ENCODE measurements around the gene CCNT1. TPM values are rescaled to one million over a fixed set of nuclear protein-coding genes. Genes with fewer than 3 reads are reported as not detected.

The CCNT1 gene
- total and polyA plus RNA-seq, 2 of the 13 experiments (the other 11 are each of a cell fraction or from before 2014, with no cell fraction given): 18.0 to 28.2 TPM

DNA sequence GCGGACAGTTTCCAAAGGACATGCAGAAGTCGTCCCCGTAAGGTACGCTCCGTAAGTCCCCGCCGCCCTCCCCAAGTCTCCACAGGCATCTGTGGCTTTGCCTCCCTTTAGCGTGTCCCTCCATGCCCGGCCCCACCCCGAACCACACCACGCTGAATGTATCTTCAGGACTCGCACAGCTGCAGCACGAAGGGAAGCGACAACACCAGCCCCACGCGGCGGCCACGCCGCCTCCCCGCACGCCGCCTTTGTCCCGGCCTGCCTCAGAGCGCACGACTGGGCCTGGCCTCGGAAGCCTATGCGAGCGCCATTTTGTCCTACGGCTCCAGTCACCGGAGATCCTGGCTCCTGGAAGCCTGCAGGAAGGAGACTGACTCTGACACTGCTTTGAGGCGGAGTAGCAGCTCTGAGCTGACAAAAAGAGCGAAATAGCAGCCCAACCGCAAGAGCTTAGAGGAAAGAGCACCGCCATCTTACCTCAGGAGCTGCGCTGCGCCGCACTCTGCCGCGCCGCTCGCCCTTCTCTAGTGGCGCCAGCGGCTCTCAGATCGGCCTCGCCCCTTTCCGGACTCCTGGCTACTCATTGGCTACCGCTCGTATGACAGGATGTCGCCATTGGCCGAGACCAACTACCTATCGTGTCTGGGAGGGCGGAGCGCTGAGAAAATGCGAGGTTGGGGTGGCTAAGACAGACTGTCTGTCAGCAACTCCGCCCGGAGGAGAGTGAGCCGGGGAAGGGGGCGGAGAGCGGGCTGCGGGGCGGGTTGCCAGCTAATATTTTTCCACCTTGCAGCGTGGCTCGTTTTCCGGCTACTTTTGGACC lies 34.6 kb downstream of the CCNT1 start, which contains the start of gene KANSL2 (continued):
- TF ChIP-seq DRAP1 (CRISPR knock-in tag; IDR thresholded peaks at IDR 0.05) (peak; percentile 96), ZNF549 (CRISPR knock-in tag; IDR thresholded peaks at IDR 0.05) (no peak), ZNF431 (CRISPR knock-in tag; IDR thresholded peaks at IDR 0.05; ENCODE audit: borderline replicate concordance, low read depth) (no peak), ZBTB39 (CRISPR knock-in tag; IDR thresholded peaks at IDR 0.05) (peak; percentile 63; the same call in 1 of the 2 replicates), ZNF556 (CRISPR knock-in tag; IDR thresholded peaks at IDR 0.05; ENCODE audit: borderline replicate concordance) (peak; percentile 69), ZNF230 (CRISPR knock-in tag; IDR thresholded peaks at IDR 0.05) (peak; percentile 95), SATB2 (CRISPR knock-in tag; IDR thresholded peaks at IDR 0.05) (no peak; the same call in 1 of the 2 replicates), YEATS2 (CRISPR knock-in tag; IDR thresholded peaks at IDR 0.05; ENCODE audit: borderline replicate concordance) (peak; percentile 38; the same call in 1 of the 2 replicates), CBX5 (CRISPR knock-in tag; IDR thresholded peaks at IDR 0.05; ENCODE audit: borderline replicate concordance) (peak; percentile 37; the same call in 1 of the 2 replicates), TEAD2 (CRISPR knock-in tag; IDR thresholded peaks at IDR 0.05) (no peak), ZNF260 (CRISPR knock-in tag; IDR thresholded peaks at IDR 0.05; ENCODE audit: borderline replicate concordance, low read depth) (no peak), SOX6 (IDR thresholded peaks at IDR 0.05) (no peak), SOX6 (CRISPR knock-in tag; IDR thresholded peaks at IDR 0.05) (peak; percentile 66), BRF2 (CRISPR knock-in tag; IDR thresholded peaks at IDR 0.05) (no peak; the same call in 1 of the 2 replicates), ZSCAN31 (CRISPR knock-in tag; IDR thresholded peaks at IDR 0.05; ENCODE audit: low read depth) (peak; percentile 92), SOX13 (IDR thresholded peaks at IDR 0.05) (0 out of 2 replicates have a peak, but pooled peaks have one; percentile 16), SOX13 (CRISPR knock-in tag; conservative IDR thresholded peaks at IDR 0.05 in 1 of 2, IDR thresholded peaks at IDR 0.05 in 1 of 2) (no peak), HOXA3 (CRISPR knock-in tag; IDR thresholded peaks at IDR 0.05) (peak; percentile 83), ETV6 (CRISPR knock-in tag; conservative IDR thresholded peaks at IDR 0.05) (no peak; the same call in 1 of the 2 replicates), CBX1 (IDR thresholded peaks at IDR 0.05; ENCODE audit: low read depth) (no peak), ARID5B (CRISPR knock-in tag; IDR thresholded peaks at IDR 0.05) (no peak; the same call in 1 of the 2 replicates), PCBP1 (IDR thresholded peaks at IDR 0.05; ENCODE audit: borderline replicate concordance, low read depth, low read length) (no peak)
